Measurements from ENCODE around the gene BCL11A. TPM values are rescaled to one million over a fixed set of nuclear protein-coding genes. Genes with fewer than 3 reads are reported as not detected.

BCL11A gene
- total and polyA plus RNA-seq, 8 donors: 1.2 to 27.4 (median 16.3) TPM

DNA sequence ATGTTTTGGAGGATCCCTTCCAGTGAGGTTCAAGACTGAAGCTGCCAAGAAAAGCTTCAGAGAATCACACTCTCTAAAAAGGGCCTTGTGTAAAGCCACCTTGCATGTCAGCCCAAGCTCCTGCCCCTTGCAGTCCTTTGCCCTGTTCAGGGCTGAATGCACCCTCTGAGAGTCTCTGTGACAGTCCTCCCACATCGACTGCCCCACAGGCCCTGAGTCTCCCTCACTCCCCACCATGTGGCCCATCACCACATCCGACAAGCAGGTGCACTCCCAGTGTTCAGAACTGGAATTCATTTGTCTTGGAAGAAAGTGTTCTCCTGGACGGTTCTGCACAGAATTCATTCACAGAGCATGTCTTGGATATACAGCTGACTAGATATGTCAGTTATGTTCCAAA, 31.0 kb downstream of the BCL11A start:
- H3K4me3 ChIP-seq: no peak overlapping the region
- intact Hi-C loops (cut with DNase I; ENCODE audit: low total_unique reads): no loop called here
- peaks cover 0 to 13% (median 0%) of the 10 kb centered on the region in 4 donors for H3K4me1 ChIP-seq
- H3K36me3 ChIP-seq: no peaks in the 10 kb centered on the region
- DNase-seq: no peak
- no peaks in the 10 kb centered on the region for H3K9me3 ChIP-seq
- 69 to 87% (median 76%) methylated on average over 3 of the region's 3 CpGs for WGBS, 5 donors
- TF ChIP-seq POLR2AphosphoS5 (IDR thresholded peaks at IDR 0.05): no peak
- TF ChIP-seq, protein P1, sequence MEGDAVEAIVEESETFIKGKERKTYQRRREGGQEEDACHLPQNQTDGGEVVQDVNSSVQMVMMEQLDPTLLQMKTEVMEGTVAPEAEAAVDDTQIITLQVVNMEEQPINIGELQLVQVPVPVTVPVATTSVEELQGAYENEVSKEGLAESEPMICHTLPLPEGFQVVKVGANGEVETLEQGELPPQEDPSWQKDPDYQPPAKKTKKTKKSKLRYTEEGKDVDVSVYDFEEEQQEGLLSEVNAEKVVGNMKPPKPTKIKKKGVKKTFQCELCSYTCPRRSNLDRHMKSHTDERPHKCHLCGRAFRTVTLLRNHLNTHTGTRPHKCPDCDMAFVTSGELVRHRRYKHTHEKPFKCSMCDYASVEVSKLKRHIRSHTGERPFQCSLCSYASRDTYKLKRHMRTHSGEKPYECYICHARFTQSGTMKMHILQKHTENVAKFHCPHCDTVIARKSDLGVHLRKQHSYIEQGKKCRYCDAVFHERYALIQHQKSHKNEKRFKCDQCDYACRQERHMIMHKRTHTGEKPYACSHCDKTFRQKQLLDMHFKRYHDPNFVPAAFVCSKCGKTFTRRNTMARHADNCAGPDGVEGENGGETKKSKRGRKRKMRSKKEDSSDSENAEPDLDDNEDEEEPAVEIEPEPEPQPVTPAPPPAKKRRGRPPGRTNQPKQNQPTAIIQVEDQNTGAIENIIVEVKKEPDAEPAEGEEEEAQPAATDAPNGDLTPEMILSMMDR (IDR thresholded peaks at IDR 0.05): no peak
- H3K27ac ChIP-seq: no peak overlapping the region
- no peaks in the 10 kb centered on the region for H3K27me3 ChIP-seq

GRCh38 chr2:60521626-60522025, 31.8 kb downstream of the BCL11A start:
- no peaks in the 10 kb centered on the region for H3K27me3 ChIP-seq

GRCh38 chr2:60520917-60521539, 32.4 kb downstream of the BCL11A start:
- TF ChIP-seq POLR2A (IDR thresholded peaks at IDR 0.05) (no peak), EP300 (IDR thresholded peaks at IDR 0.05) (no peak), POLR2AphosphoS5 (IDR thresholded peaks at IDR 0.05) (no peak)
- TF ChIP-seq, protein P1 (IDR thresholded peaks at IDR 0.05): no peak
- Histone ChIP-seq H3K36me3 (no peaks in the 10 kb centered on the region), H3K9me3 (no peaks in the 10 kb centered on the region), H3K27me3 (no peaks in the 10 kb centered on the region), H3K4me1 (peaks cover 0 to 16% (median 4%) of the 10 kb centered on the region in 4 donors), H3K4me3 (no peak overlapping the region), H3K27ac (no peak overlapping the region)
- intact Hi-C loops (cut with DNase I; ENCODE audit: low total_unique reads): no loop called here
- no peak for DNase-seq
- 91 to 96% (median 93%) methylated on average over 9 of the region's 9 CpGs for WGBS, 5 donors

More at GRCh38 chr2:60521626-60522025, 31.8 kb downstream of the BCL11A start:
- Histone ChIP-seq H3K9me3 (no peaks in the 10 kb centered on the region), H3K4me3 (no peak overlapping the region), H3K27ac (no peak overlapping the region), H3K36me3 (no peaks in the 10 kb centered on the region), H3K4me1 (peaks cover 0 to 13% (median under 1%) of the 10 kb centered on the region in 4 donors)
- intact Hi-C loops (cut with DNase I; ENCODE audit: low total_unique reads): no loop called here
- 77 to 93% (median 87%) methylated on average over 5 of the region's 5 CpGs for WGBS, 5 donors
- DNase-seq: no peak
- no peak for TF ChIP-seq POLR2AphosphoS5 (IDR thresholded peaks at IDR 0.05)
- TF ChIP-seq, protein P1 (IDR thresholded peaks at IDR 0.05): no peak
- TF ChIP-seq EP300 (IDR thresholded peaks at IDR 0.05): no peak
- TF ChIP-seq POLR2A (IDR thresholded peaks at IDR 0.05): no peak

DNA sequence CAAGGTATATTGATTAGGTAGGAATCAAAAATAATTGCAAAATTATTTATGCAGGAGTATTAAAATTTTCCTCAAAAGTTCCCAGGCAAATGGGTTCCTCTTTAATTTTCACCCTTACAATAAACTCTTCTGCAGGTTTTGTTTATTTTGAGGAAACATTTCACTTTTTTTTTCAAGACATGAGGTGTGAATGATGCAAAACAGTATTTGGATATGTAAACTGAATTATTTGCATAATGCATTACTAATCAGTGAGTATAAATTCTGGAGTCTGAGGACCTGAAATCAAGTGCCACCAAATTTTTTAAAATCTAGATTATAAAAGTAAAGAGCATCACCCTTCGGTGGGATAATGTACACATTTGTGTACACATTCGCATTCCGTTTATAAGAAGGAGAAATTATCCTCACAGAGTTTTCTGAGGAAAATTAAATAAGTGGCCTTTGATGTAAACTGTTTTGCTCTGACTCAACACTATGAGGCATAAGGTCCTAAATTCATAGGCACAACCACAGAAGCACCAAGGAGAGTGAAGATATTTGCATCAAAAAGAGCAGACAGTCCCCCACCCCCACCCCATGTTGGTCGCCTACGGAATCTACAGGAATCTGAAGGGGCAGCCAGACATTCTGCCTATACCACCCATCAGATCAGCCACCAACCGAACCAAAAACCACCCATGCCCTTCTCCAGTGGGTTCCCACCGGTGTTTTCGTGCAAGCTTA, 33.1 kb downstream of the BCL11A start:
- DNase-seq: no peak
- H3K9me3 ChIP-seq: no peaks in the 10 kb centered on the region
- no peaks in the 10 kb centered on the region for H3K36me3 ChIP-seq
- WGBS, 5 donors: 84 to 87% (median 85%) methylated on average over 8 of the region's 8 CpGs
- peaks cover 0 to 23% (median 6%) of the 10 kb centered on the region in 4 donors for H3K4me1 ChIP-seq
- no peak overlapping the region for H3K27ac ChIP-seq
- intact Hi-C loops (cut with DNase I; ENCODE audit: low total_unique reads): no loop called here
- TF ChIP-seq EP300 (IDR thresholded peaks at IDR 0.05) (no peak), POLR2A (IDR thresholded peaks at IDR 0.05) (no peak), POLR2AphosphoS5 (IDR thresholded peaks at IDR 0.05) (no peak)
- TF ChIP-seq, protein P1 (IDR thresholded peaks at IDR 0.05): no peak
- no peak overlapping the region for H3K4me3 ChIP-seq
- no peaks in the 10 kb centered on the region for H3K27me3 ChIP-seq
